HG03175 (cell line): Measurements from ENCODE around the gene GALNT5.
A peak's percentile ranks its signal among the peaks of the same experiment; 100 is the strongest.
"Not testable (repeated sequence)": the region's sequence is repeated elsewhere in the genome, so short reads cannot be mapped to it uniquely, and the experiment has no call there.

ENCODE experiments used
- ATAC-seq: cut with Tn5 transposase; IDR thresholded peaks from one replicate; pipeline ENCODE4 v1.9.1; 2021; ENCODE audit warnings: mild to moderate bottlenecking, moderate library complexity; ENCODE audit not compliant: unreplicated experiment

The GALNT5 gene

GRCh38 chr2:157257312-157258252 is at the start of gene GALNT5:
GALNT5 (plus strand) TSS chr2:157257705; CDS start chr2:157258083, 378 bp downstream.
- no peak for ATAC-seq

- ATAC-seq = no peak
Measured at GRCh38 chr2:157216286-157216965, 41.1 kb upstream of the GALNT5 start.

GRCh38 chr2:157217409-157217808 is 40.1 kb upstream of the GALNT5 start:
- peak; percentile 55 for ATAC-seq

- ATAC-seq = no peak
Measured at GRCh38 chr2:157218911-157219310, 38.6 kb upstream of the GALNT5 start.

GRCh38 chr2:157220502-157220901 is 37.0 kb upstream of the GALNT5 start:
- ATAC-seq = no peak

GRCh38 chr2:157221394-157221988 is 36.0 kb upstream of the GALNT5 start:
- no peak for ATAC-seq

GRCh38 chr2:157223624-157224205 is 33.8 kb upstream of the GALNT5 start:
- ATAC-seq = no peak

- not testable (repeated sequence) for ATAC-seq
Measured at GRCh38 chr2:157224448-157224847, 33.1 kb upstream of the GALNT5 start.

- ATAC-seq = no peak
Measured at GRCh38 chr2:157227592-157227991, 29.9 kb upstream of the GALNT5 start.

- no peak for ATAC-seq
Measured at GRCh38 chr2:157228946-157229345, 28.6 kb upstream of the GALNT5 start.

- no peak for ATAC-seq
Measured at GRCh38 chr2:157229572-157229971, 27.9 kb upstream of the GALNT5 start.

- no peak for ATAC-seq
Measured at GRCh38 chr2:157231476-157231875, 26.0 kb upstream of the GALNT5 start.

GRCh38 chr2:157233506-157233905 is 24.0 kb upstream of the GALNT5 start:
- no peak for ATAC-seq

- no peak for ATAC-seq
Measured at GRCh38 chr2:157236404-157236803, 21.1 kb upstream of the GALNT5 start.

GRCh38 chr2:157238296-157238695 is 19.2 kb upstream of the GALNT5 start:
- ATAC-seq = no peak

- ATAC-seq = no peak
Measured at GRCh38 chr2:157244691-157245090, 12.8 kb upstream of the GALNT5 start.

GRCh38 chr2:157245144-157245840 is 12.2 kb upstream of the GALNT5 start:
- ATAC-seq = no peak

GRCh38 chr2:157245846-157246764 is 11.4 kb upstream of the GALNT5 start:
- ATAC-seq = peak; percentile 97

GRCh38 chr2:157246765-157247407 is 10.6 kb upstream of the GALNT5 start:
- ATAC-seq = no peak
